K562 (cell line): ENCODE data around the gene APEX2. TPM values are rescaled to one million over a fixed set of nuclear protein-coding genes. Genes with fewer than 3 reads are reported as not detected.

ENCODE experiments used
- ATAC-seq: fragments of 200-7000 bp; cut with Tn5 transposase; 3 replicates; pipeline ENCODE4 v1.9.1; 2020; ENCODE audit warnings: moderate library complexity
- BruUV-seq: library from RNA; stranded (reverse); fragments of 400-500 nt; replicated peaks from 2 replicates; lab custom pipeline; 2021; lab: Mats Ljungman, UMichigan
- CTCF ChIA-PET: fragments of 300-600 bp; formaldehyde crosslinking; extraction: SDS; loops from one replicate; lab custom pipeline; 2021; ENCODE audit warnings: low intra/inter-chr PET ratio; lab: Yijun Ruan, JAX
- POLR2A ChIA-PET: fragments of 300-600, 350-650 bp; sonication (Branson Sonifier 250); formaldehyde crosslinking; extraction: SDS; loops from one replicate; lab custom pipeline; 2021; ENCODE audit warnings: antibody characterized with exemption, inconsistent platforms; lab: Yijun Ruan, JAX
- DNase-seq, 4 experiments: peaks; one replicate each; pipeline versions ENCODE4 v3.0.0 to v3.0.0-alpha.2; 2011 to 2018; ENCODE audit warnings: low spot score in 3 of 4, mixed read lengths in 3 of 4; ENCODE audit errors: extremely low read depth in 1 of 4
- FAIRE-seq: peaks from 2 replicates; lab custom pipeline; 2011; peaks lifted over from hg19 to GRCh38; lab: Jason Lieb, UNC
- H2AFZ ChIP-seq: 2 replicates; pipeline ENCODE4 v1.6.0; 2011; ENCODE audit warnings: low read depth, low read length, control low read depth, inconsistent platforms
- H3K27ac ChIP-seq: fragments of 200-600 bp; 3 replicates; pipeline ENCODE4 v1.8.0; 2011; ENCODE audit warnings: low read depth, mild to moderate bottlenecking, control low read depth, inconsistent platforms, low read length, moderate library complexity, mixed read lengths; ENCODE audit errors: extremely low read depth
- H3K27me3 ChIP-seq, 2 experiments: fragments of 300-600 bp in 1 of 2; 2 replicates in 1 of 2; 3 replicates in 1 of 2; pipeline versions ENCODE4 v1.6.0 to v1.8.0; 2011; ENCODE audit warnings: inconsistent platforms in 2 of 2, low read length in 2 of 2, mild to moderate bottlenecking in 1 of 2, mixed read lengths in 1 of 2, moderate library complexity in 1 of 2; ENCODE audit not compliant: control insufficient read depth in 2 of 2, insufficient read depth in 2 of 2
- H3K36me3 ChIP-seq: fragments of 300-600 bp; 3 replicates; pipeline ENCODE4 v1.8.0; 2011; ENCODE audit warnings: mild to moderate bottlenecking, low read length, inconsistent platforms; ENCODE audit not compliant: control insufficient read depth, insufficient read depth
- H3K4me1 ChIP-seq, 2 experiments: fragments of 200-600 bp in 1 of 2; replicated peaks in 1 of 2; 2 replicates in 1 of 2; 3 replicates in 1 of 2; pipeline versions ENCODE4 v1.5.1 to v1.8.0; 2011; ENCODE audit warnings: inconsistent platforms in 2 of 2, low read length in 2 of 2, mild to moderate bottlenecking in 1 of 2, mixed read lengths in 1 of 2, moderate library complexity in 1 of 2; ENCODE audit not compliant: control insufficient read depth in 2 of 2, insufficient read depth in 2 of 2
- H3K4me2 ChIP-seq: 2 replicates; pipeline ENCODE4 v1.6.1; 2011; ENCODE audit warnings: low read length, control low read depth, inconsistent platforms, mixed read lengths; ENCODE audit not compliant: insufficient read depth
- H3K4me3 ChIP-seq: fragments of 200-600 bp; sonication (generic), shearing (Covaris generic); 2 replicates; pipeline ENCODE4 v1.5.1; 2016; ENCODE audit warnings: control low read depth, inconsistent platforms
- H3K79me2 ChIP-seq: fragments of 200-600 bp; 3 replicates; pipeline ENCODE4 v1.8.0; 2011; ENCODE audit warnings: low read length, inconsistent platforms; ENCODE audit not compliant: control insufficient read depth, insufficient read depth
- H3K9ac ChIP-seq, 2 experiments: 2 replicates each; pipeline versions ENCODE4 v1.6.0 to v1.6.1; 2011; ENCODE audit warnings: low read depth in 2 of 2, low read length in 2 of 2, control low read depth in 1 of 2, inconsistent platforms in 1 of 2, mild to moderate bottlenecking in 1 of 2, mixed read lengths in 1 of 2; ENCODE audit not compliant: insufficient read depth in 1 of 2
- H3K9me1 ChIP-seq: one replicate; pipeline ENCODE4 v1.6.0; 2011; ENCODE audit warnings: inconsistent platforms, mild to moderate bottlenecking, low read length, moderate library complexity; ENCODE audit not compliant: control insufficient read depth, insufficient read depth
- H3K9me3 ChIP-seq: replicated peaks from 2 replicates; pipeline ENCODE4 v1.5.1; 2011; ENCODE audit warnings: low read depth, low read length, inconsistent platforms; ENCODE audit not compliant: control insufficient read depth, insufficient read depth
- H4K20me1 ChIP-seq: replicated peaks from 2 replicates; pipeline ENCODE4 v1.6.1; 2011; ENCODE audit warnings: low read length, inconsistent platforms, mixed read lengths; ENCODE audit not compliant: control insufficient read depth, insufficient read depth
- ARHGAP35 ChIP-seq: fragments of 450-650 bp; IDR thresholded peaks from 2 replicates; pipeline ENCODE4 v1.6.1; 2018; ENCODE audit not compliant: partially characterized antibody
- RUNX1 ChIP-seq: sonication (generic); IDR thresholded peaks from 2 replicates; pipeline ENCODE4 v1.6.1; 2016; ENCODE audit warnings: antibody characterized with exemption, low read depth
- SPI1 ChIP-seq: IDR thresholded peaks from 2 replicates; pipeline ENCODE4 v1.6.1; 2011; ENCODE audit warnings: low read depth, low read length, control low read depth, borderline replicate concordance
- SRF ChIP-seq, 2 experiments: fragments of 250-450, 450-650 bp in 1 of 2; sonication (Bioruptor Pico) in 1 of 2; sonication (generic) in 1 of 2; formaldehyde crosslinking; IDR thresholded peaks; 2 replicates each; pipeline versions ENCODE4 v1.5.0 to v1.5.1; 2020 to 2022; ENCODE audit warnings: mild to moderate bottlenecking in 1 of 2, missing genetic modification reagents in 1 of 2
- WGBS: fragments of 100-300 bp; shearing (Covaris generic); methylation state at CpG from one replicate; pipeline ENCODE4 v1.1.6; 2016; ENCODE audit warnings: low coverage, mixed read lengths; ENCODE audit not compliant: insufficient coverage; ENCODE audit errors: missing lambda C conversion rate; 5-methylcytosine and 5-hydroxymethylcytosine counted together
- in situ Hi-C: fragments of 300-500 bp; cut with MboI; formaldehyde crosslinking; loops from 4 replicates; pipeline ENCODE4 v1.15.0; 2018; ENCODE audit warnings: inconsistent platforms, mixed read lengths
- intact Hi-C: fragments of 100-400 bp; cut with micrococcal nuclease; formaldehyde crosslinking; loops from 2 replicates; pipeline ENCODE4 v1.14.2; 2022
- polyA plus RNA-seq, 8 experiments: library from polyadenylated mRNA; depleted of rRNA in 4 of 8; stranded (reverse) in 5 of 8; unstranded in 3 of 8; fragments of >200 nt; fragmentation: Nextera tagmentation in 2 of 8; fragmentation: Illumina TruSeq in 1 of 8; extraction: Ambion mirVana in 2 of 8; extraction: Trizol in 1 of 8; gene quantifications; 2 replicates each; pipeline versions ENCODE4 v1.2.1 to v1.2.3, GENCODE V29; 2011 to 2014; ENCODE audit warnings: inconsistent platforms in 1 of 8, missing spikeins in 1 of 8
- total RNA-seq, 7 experiments: library from RNA; depleted of rRNA in 6 of 7; stranded (reverse); fragments of >200 nt in 6 of 7; fragmentation: Illumina TruSeq in 2 of 7; extraction: Trizol in 2 of 7; gene quantifications; 2 replicates each; pipeline versions ENCODE4 v1.2.1 to v1.2.3, GENCODE V29; 2011 to 2021; ENCODE audit warnings: low replicate concordance in 1 of 7
- TF ChIP-seq, protein P1 (sequence below), 2 experiments: fragments of 450-650 bp; IDR thresholded peaks; 2 replicates each; pipeline ENCODE4 v1.6.1; 2016
- TF ChIP-seq, protein P2 (sequence below): fragments of 450-650 bp; formaldehyde crosslinking; IDR thresholded peaks from 2 replicates; pipeline ENCODE4 v1.4.0; 2020; ENCODE audit warnings: mild to moderate bottlenecking, mixed read lengths
- TF ChIP-seq, protein P3 (sequence below): fragments of 200-800 bp; sonication (Bioruptor generic); IDR thresholded peaks from 2 replicates; pipeline ENCODE4 v1.6.1; 2017; ENCODE audit warnings: missing genetic modification characterization, missing compliant biosample characterization
- TF ChIP-seq, protein P4 (sequence below): IDR thresholded peaks from 2 replicates; pipeline ENCODE4 v1.6.1; 2016; ENCODE audit warnings: missing genetic modification characterization, missing compliant biosample characterization

The APEX2 gene
- total and polyA plus RNA-seq, 9 of the 15 experiments (the other 6 are each of a cell fraction or from before 2014, with no cell fraction given): 9.4 to 34.2 (median 25.9) TPM

DNA sequence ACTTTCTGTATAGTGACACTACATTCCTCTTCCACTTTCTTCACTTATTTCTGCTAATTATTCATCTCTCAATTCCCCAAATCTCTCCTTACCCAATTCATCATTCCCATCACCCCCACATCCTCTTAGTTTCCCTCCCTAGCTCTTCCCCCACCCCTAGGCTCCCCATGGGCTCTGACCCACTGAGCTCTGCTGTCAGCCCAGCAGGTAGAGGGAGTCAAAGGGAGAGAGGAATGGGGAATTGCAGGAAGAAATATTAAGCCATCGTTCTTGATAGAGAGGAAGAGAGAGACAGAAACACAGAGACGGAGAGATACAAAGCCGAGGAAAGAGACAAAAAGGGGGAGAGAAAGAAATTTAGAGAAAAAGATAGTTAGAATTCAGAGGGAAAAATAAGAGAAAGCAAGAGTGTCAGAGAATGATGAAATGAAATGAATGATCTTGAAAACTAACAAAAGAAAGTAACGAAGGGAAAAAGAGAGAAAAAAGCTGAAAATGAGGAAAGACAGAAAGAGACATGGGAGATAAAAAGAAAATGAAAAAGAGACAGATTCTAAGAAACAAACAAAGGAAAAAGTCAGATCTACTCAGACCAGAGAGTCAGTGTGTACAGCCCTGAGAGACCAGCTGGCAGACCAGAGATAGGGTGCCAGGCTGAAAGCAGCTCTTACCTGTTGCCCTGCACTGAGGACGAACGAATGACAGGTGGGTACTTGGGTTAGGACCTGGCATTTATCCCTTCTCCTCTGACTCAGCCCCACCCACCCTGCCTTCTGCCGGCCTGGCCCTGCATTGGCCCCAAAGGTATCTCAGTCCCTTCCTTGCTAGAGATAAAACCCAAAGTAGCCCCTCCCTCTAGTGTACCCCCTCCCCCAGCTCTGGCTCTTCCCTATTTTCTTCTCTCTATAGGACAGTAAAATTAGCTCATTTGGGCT, 30.4 kb downstream of the APEX2 start, which contains the start of gene ALAS2:
Gene ALAS2 (minus strand): TSS at position 707 of the 935 bp plus-strand sequence. CDS start 4,977 bp downstream, outside the sequence.
- 4% methylated on average over 5 of the region's 7 CpGs for WGBS
- intact Hi-C loops: no loop called here
- H3K27me3 ChIP-seq: no peaks in the 10 kb centered on the region
- DNase-seq: peak in 2 of 4 experiments; percentile 38 to 48
- H3K9me3 ChIP-seq: no peaks in the 10 kb centered on the region
- no TSS peak for BruUV-seq
- H3K27ac ChIP-seq: peak within 1 kb of the TSS; percentile 21; the same call in 1 of the 3 replicates
- no peaks in the 10 kb centered on the region for H3K9me1 ChIP-seq
- ChIA-PET POLR2A (no interaction called here), CTCF (no interaction called here)
- H4K20me1 ChIP-seq: no peaks in the 10 kb centered on the region
- H3K9ac ChIP-seq: peak within 1 kb of the TSS; percentile 51 to 81; a peak in 3 of 4 replicates
- peak within 1 kb of the TSS; percentile 22 for H3K4me3 ChIP-seq
- in situ Hi-C loops: no loop called here
- 0 out of 2 replicates have a peak within 1 kb of the TSS, but pooled peaks have one; percentile 47 for H2AFZ ChIP-seq
- H3K79me2 ChIP-seq: peaks cover 17% of the 10 kb centered on the region
- no peaks in the 10 kb centered on the region; the same call in 2 of the 3 replicates for H3K36me3 ChIP-seq
- H3K4me2 ChIP-seq: peak within 1 kb of the TSS; percentile 63
- TF ChIP-seq ARHGAP35 (peak; percentile 8), SRF (CRISPR knock-in tag; IDR thresholded peaks at IDR 0.05) (no peak), SPI1 (peak; percentile 29; the same call in 1 of the 2 replicates), RUNX1 (no peak)
- TF ChIP-seq, protein P1, sequence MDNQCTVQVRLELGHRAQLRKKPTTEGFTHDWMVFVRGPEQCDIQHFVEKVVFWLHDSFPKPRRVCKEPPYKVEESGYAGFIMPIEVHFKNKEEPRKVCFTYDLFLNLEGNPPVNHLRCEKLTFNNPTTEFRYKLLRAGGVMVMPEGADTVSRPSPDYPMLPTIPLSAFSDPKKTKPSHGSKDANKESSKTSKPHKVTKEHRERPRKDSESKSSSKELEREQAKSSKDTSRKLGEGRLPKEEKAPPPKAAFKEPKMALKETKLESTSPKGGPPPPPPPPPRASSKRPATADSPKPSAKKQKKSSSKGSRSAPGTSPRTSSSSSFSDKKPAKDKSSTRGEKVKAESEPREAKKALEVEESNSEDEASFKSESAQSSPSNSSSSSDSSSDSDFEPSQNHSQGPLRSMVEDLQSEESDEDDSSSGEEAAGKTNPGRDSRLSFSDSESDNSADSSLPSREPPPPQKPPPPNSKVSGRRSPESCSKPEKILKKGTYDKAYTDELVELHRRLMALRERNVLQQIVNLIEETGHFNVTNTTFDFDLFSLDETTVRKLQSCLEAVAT (IDR thresholded peaks at IDR 0.05): 0 out of 4 replicates have a peak, but pooled peaks of 1 of the 2 experiments have one; percentile 60
- TF ChIP-seq, protein P2, sequence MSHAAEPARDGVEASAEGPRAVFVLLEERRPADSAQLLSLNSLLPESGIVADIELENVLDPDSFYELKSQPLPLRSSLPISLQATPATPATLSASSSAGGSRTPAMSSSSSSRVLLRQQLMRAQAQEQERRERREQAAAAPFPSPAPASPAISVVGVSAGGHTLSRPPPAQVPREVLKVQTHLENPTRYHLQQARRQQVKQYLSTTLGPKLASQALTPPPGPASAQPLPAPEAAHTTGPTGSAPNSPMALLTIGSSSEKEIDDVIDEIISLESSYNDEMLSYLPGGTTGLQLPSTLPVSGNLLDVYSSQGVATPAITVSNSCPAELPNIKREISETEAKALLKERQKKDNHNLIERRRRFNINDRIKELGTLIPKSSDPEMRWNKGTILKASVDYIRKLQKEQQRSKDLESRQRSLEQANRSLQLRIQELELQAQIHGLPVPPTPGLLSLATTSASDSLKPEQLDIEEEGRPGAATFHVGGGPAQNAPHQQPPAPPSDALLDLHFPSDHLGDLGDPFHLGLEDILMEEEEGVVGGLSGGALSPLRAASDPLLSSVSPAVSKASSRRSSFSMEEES (CRISPR knock-in tag): no peak
- TF ChIP-seq, protein P3, sequence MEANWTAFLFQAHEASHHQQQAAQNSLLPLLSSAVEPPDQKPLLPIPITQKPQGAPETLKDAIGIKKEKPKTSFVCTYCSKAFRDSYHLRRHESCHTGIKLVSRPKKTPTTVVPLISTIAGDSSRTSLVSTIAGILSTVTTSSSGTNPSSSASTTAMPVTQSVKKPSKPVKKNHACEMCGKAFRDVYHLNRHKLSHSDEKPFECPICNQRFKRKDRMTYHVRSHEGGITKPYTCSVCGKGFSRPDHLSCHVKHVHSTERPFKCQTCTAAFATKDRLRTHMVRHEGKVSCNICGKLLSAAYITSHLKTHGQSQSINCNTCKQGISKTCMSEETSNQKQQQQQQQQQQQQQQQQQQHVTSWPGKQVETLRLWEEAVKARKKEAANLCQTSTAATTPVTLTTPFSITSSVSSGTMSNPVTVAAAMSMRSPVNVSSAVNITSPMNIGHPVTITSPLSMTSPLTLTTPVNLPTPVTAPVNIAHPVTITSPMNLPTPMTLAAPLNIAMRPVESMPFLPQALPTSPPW (CRISPR knock-in tag): peak; percentile 33; the same call in 1 of the 2 replicates
- TF ChIP-seq, protein P4, sequence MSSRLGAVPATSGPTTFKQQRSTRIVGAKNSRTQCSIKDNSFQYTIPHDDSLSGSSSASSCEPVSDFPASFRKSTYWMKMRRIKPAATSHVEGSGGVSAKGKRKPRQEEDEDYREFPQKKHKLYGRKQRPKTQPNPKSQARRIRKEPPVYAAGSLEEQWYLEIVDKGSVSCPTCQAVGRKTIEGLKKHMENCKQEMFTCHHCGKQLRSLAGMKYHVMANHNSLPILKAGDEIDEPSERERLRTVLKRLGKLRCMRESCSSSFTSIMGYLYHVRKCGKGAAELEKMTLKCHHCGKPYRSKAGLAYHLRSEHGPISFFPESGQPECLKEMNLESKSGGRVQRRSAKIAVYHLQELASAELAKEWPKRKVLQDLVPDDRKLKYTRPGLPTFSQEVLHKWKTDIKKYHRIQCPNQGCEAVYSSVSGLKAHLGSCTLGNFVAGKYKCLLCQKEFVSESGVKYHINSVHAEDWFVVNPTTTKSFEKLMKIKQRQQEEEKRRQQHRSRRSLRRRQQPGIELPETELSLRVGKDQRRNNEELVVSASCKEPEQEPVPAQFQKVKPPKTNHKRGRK: peak; percentile 93
- peak; percentile 61 for ATAC-seq
- peaks cover 9 to 36% of the 10 kb centered on the region in 2 experiments; a peak in 4 of 5 replicates for H3K4me1 ChIP-seq
- FAIRE-seq: no peak
